A549 (cell line): ENCODE data around the gene ENHO. TPM values are rescaled to one million over a fixed set of nuclear protein-coding genes. Genes with fewer than 3 reads are reported as not detected.

Experiments
- ATAC-seq, 2 experiments: fragments of 200-7000 bp in 1 of 2; fragments of >200 bp in 1 of 2; cut with Nextera tagmentation in 1 of 2; cut with Tn5 transposase in 1 of 2; 3 replicates each; pipeline versions ENCODE4 v1.8.0 to v1.9.1; 2018 to 2020; ENCODE audit warnings: mild to moderate bottlenecking in 1 of 2, moderate library complexity in 1 of 2
- CTCF ChIA-PET: fragments of 300-600 bp; sonication (Branson Sonifier 250); formaldehyde crosslinking; extraction: SDS; loops from one replicate; lab custom pipeline; 2021; ENCODE audit warnings: antibody characterized with exemption, inconsistent platforms; lab: Yijun Ruan, JAX
- POLR2A ChIA-PET: fragments of 350-600 bp; formaldehyde crosslinking; extraction: SDS; loops from one replicate; lab custom pipeline; 2021; ENCODE audit warnings: antibody characterized with exemption, inconsistent platforms; lab: Yijun Ruan, JAX
- DNase-seq, 2 experiments: peaks; one replicate each; pipeline versions ENCODE4 v3.0.0 to v3.0.0-alpha.2; 2011 to 2016; ENCODE audit warnings: low read depth in 1 of 2, low spot score in 1 of 2
- FAIRE-seq: peaks from 2 replicates; lab custom pipeline; 2011; peaks lifted over from hg19 to GRCh38; lab: Jason Lieb, UNC
- H3K27ac ChIP-seq, 2 experiments: fragments of >200 bp; sonication (Bioruptor Twin); formaldehyde crosslinking; 3 replicates each; pipeline ENCODE4 v1.5.1; 2016 to 2017
- H3K4me1 ChIP-seq: fragments of >200 bp; sonication (Bioruptor Twin); formaldehyde crosslinking; 3 replicates; pipeline ENCODE4 v1.6.1; 2016
- H3K4me2 ChIP-seq: fragments of >200 bp; sonication (Bioruptor Twin); formaldehyde crosslinking; 3 replicates; pipeline ENCODE4 v1.6.1; 2016
- H3K4me3 ChIP-seq: fragments of >200 bp; sonication (Bioruptor Twin); formaldehyde crosslinking; 3 replicates; pipeline ENCODE4 v1.5.1; 2016
- H3K9me3 ChIP-seq: fragments of >200 bp; sonication (Bioruptor Twin); formaldehyde crosslinking; 3 replicates; pipeline ENCODE4 v1.6.1; 2016
- BCL3 ChIP-seq: fragments of >200 bp; sonication (Bioruptor Twin); formaldehyde crosslinking; IDR thresholded peaks from 3 replicates; pipeline ENCODE4 v1.6.1; 2016
- BHLHE40 ChIP-seq: IDR thresholded peaks from 2 replicates; pipeline ENCODE4 v1.6.1; 2012; ENCODE audit warnings: low read depth, low read length, inconsistent platforms
- CEBPB ChIP-seq, 2 experiments: fragments of >200 bp in 1 of 2; sonication (Bioruptor Twin) in 1 of 2; formaldehyde crosslinking in 1 of 2; IDR thresholded peaks; 2 replicates each; pipeline ENCODE4 v1.6.1; 2012 to 2016
- CHD4 ChIP-seq: fragments of 200-600 bp; sonication (generic); IDR thresholded peaks from 2 replicates; pipeline ENCODE4 v1.6.1; 2016; ENCODE audit warnings: antibody characterized with exemption, mild to moderate bottlenecking, borderline replicate concordance
- E2F6 ChIP-seq: IDR thresholded peaks from 2 replicates; pipeline ENCODE4 v1.6.1; 2012; ENCODE audit warnings: low read depth, borderline replicate concordance
- ESRRA ChIP-seq: fragments of 150-350 bp; IDR thresholded peaks from 2 replicates; pipeline ENCODE4 v1.6.1; 2014; ENCODE audit warnings: mild to moderate bottlenecking, low read length, borderline replicate concordance
- FOSL2 ChIP-seq, 2 experiments: fragments of 450-650 bp in 1 of 2; fragments of >200 bp in 1 of 2; sonication (Bioruptor Twin) in 1 of 2; formaldehyde crosslinking; IDR thresholded peaks; 2 replicates each; pipeline versions ENCODE4 v1.5.0 to v1.6.1; 2016 to 2020; ENCODE audit warnings: mild to moderate bottlenecking in 1 of 2, moderate library complexity in 1 of 2
- FOXS1 ChIP-seq: fragments of 250-450 bp; sonication (Bioruptor Pico); IDR thresholded peaks from 2 replicates; pipeline ENCODE4 v1.5.0; 2020; ENCODE audit warnings: mild to moderate bottlenecking, moderate library complexity
- GATA3 ChIP-seq: IDR thresholded peaks from 2 replicates; pipeline ENCODE4 v1.6.1; 2012; ENCODE audit warnings: borderline replicate concordance
- HEYL ChIP-seq: fragments of 250-450 bp; sonication (Bioruptor Pico); IDR thresholded peaks from 2 replicates; pipeline ENCODE4 v1.8.0; 2021; ENCODE audit warnings: mild to moderate bottlenecking, moderate library complexity
- HOXA7 ChIP-seq: fragments of 250-450 bp; sonication (Bioruptor Pico); IDR thresholded peaks from 2 replicates; pipeline ENCODE4 v1.5.0; 2020; ENCODE audit warnings: mild to moderate bottlenecking, moderate library complexity
- JUN ChIP-seq, 2 experiments: fragments of >200 bp; sonication (Bioruptor Twin); formaldehyde crosslinking; IDR thresholded peaks; 2 replicates in 1 of 2; 3 replicates in 1 of 2; pipeline ENCODE4 v1.6.1; 2016 to 2017
- JUNB ChIP-seq: fragments of >200 bp; sonication (Bioruptor Twin); formaldehyde crosslinking; IDR thresholded peaks from 2 replicates; pipeline ENCODE4 v1.6.1; 2016
- KDM1A ChIP-seq: fragments of 200-600 bp; sonication (generic); IDR thresholded peaks from 2 replicates; pipeline ENCODE4 v1.6.1; 2016; ENCODE audit warnings: low read depth, mild to moderate bottlenecking
- MYC ChIP-seq: IDR thresholded peaks from 2 replicates; pipeline ENCODE4 v1.6.1; 2012; ENCODE audit warnings: mild to moderate bottlenecking, inconsistent platforms, low read length, improper control_type of control experiment, borderline replicate concordance
- NPAS2 ChIP-seq: fragments of 250-450 bp; sonication (Bioruptor Pico); IDR thresholded peaks from 2 replicates; pipeline ENCODE4 v1.8.0; 2022; ENCODE audit warnings: mild to moderate bottlenecking, moderate library complexity, borderline replicate concordance
- NR3C1 ChIP-seq: fragments of >200 bp; sonication (Bioruptor Twin); formaldehyde crosslinking; IDR thresholded peaks from 3 replicates; pipeline ENCODE4 v1.6.1; 2017
- PBX3 ChIP-seq: IDR thresholded peaks from 2 replicates; pipeline ENCODE4 v1.6.1; 2012
- POLR2A ChIP-seq: IDR thresholded peaks from 2 replicates; pipeline ENCODE4 v1.6.1; 2012; ENCODE audit warnings: mild to moderate bottlenecking, low read length
- POLR2AphosphoS2 ChIP-seq: conservative IDR thresholded peaks from 2 replicates; pipeline ENCODE4 v1.6.1; 2012; ENCODE audit warnings: low read length, improper control_type of control experiment, inconsistent platforms
- RCOR1 ChIP-seq: fragments of 150-350 bp; IDR thresholded peaks from 2 replicates; pipeline ENCODE4 v1.6.1; 2014; ENCODE audit warnings: antibody characterized with exemption, low read length, low read depth
- REST ChIP-seq: fragments of 200-600 bp; sonication (generic); IDR thresholded peaks from 2 replicates; pipeline ENCODE4 v1.6.1; 2016; ENCODE audit warnings: antibody characterized with exemption, mild to moderate bottlenecking, moderate library complexity
- SREBF2 ChIP-seq: fragments of 450-650 bp; IDR thresholded peaks from 2 replicates; pipeline ENCODE4 v1.6.1; 2014; ENCODE audit warnings: mild to moderate bottlenecking, moderate library complexity
- USF2 ChIP-seq: fragments of 450-650 bp; IDR thresholded peaks from 2 replicates; pipeline ENCODE4 v1.6.1; 2014; ENCODE audit warnings: antibody characterized with exemption
- ZC3H11A ChIP-seq: fragments of 450-650 bp; IDR thresholded peaks from 2 replicates; pipeline ENCODE4 v1.6.1; 2014; ENCODE audit warnings: antibody characterized with exemption, mild to moderate bottlenecking
- ZFP36 ChIP-seq: fragments of 450-650 bp; IDR thresholded peaks from 2 replicates; pipeline ENCODE4 v1.6.1; 2014; ENCODE audit warnings: borderline replicate concordance; ENCODE audit not compliant: partially characterized antibody
- WGBS: methylation state at CpG from one replicate; pipeline ENCODE4 v1.1.6; 2017; ENCODE audit errors: missing lambda C conversion rate; 5-methylcytosine and 5-hydroxymethylcytosine counted together
- polyA plus RNA-seq, 4 experiments: library from polyadenylated mRNA; depleted of rRNA in 3 of 4; stranded (reverse); fragments of >200 nt; fragmentation: RNase III in 1 of 4; extraction: RNeasy Plus Mini Kit Qiagen cat#74134 plus additional on column Dnase treatment in 1 of 4; gene quantifications; 2 replicates in 3 of 4; 3 replicates in 1 of 4; pipeline ENCODE4 v1.2.3, GENCODE V29; 2011 to 2017

The ENHO gene
- polyA plus RNA-seq, 2 of the 4 experiments (the other 2 are of a cell fraction) = 0.28 to 1.7 TPM

GRCh38 chr9:34521406-34522045 lies 1.3 kb downstream of the ENHO start:
- WGBS = 87% methylated on average over 11 of the region's 11 CpGs
- POLR2A ChIA-PET = no interaction called here
- TF ChIP-seq MYC = no peak
- TF ChIP-seq HOXA7 (CRISPR knock-in tag) = no peak
- no peak for TF ChIP-seq FOSL2 (IDR thresholded peaks at IDR 0.05)
- no peak for TF ChIP-seq FOSL2 (CRISPR knock-in tag; IDR thresholded peaks at IDR 0.05)
- no peak for TF ChIP-seq POLR2AphosphoS2
- TF ChIP-seq ZC3H11A = no peak
- TF ChIP-seq E2F6 = no peak
- TF ChIP-seq PBX3 = no peak
- TF ChIP-seq NPAS2 (CRISPR knock-in tag) = no peak
- TF ChIP-seq BCL3 = no peak
- no peak for TF ChIP-seq CHD4
- TF ChIP-seq FOXS1 = no peak
- no peak for TF ChIP-seq RCOR1
- TF ChIP-seq ESRRA = no peak
- no peak for TF ChIP-seq HEYL (CRISPR knock-in tag)
- no peak for TF ChIP-seq ZFP36
- no peak for TF ChIP-seq POLR2A
- TF ChIP-seq, all 56 proteins: peak for 0
- CTCF ChIA-PET = interaction anchor here (1.0 to 13.5 kb wide), 8 partner anchors 10 to 83 kb away, joined by 3 to 114 read pairs (median 8); no protein-coding TSS in a partner anchor
- Histone ChIP-seq H3K9me3 (no peaks in the 10 kb centered on the region), H3K27ac (no peak overlapping the region), H3K4me2 (no peak overlapping the region), H3K4me1 (peaks cover 8% of the 10 kb centered on the region; the same call in 2 of the 3 replicates), H3K4me3 (no peak overlapping the region)
- DNase-seq (no peak), ATAC-seq (no peak), FAIRE-seq (no peak)

- Histone ChIP-seq H3K27ac (no peak overlapping the region), H3K4me3 (no peak overlapping the region), H3K9me3 (no peaks in the 10 kb centered on the region), H3K4me1 (peaks cover 8% of the 10 kb centered on the region; the same call in 2 of the 3 replicates), H3K4me2 (no peak overlapping the region)
- no peak for DNase-seq
- POLR2A ChIA-PET = no interaction called here
- TF ChIP-seq SREBF2 (no peak), CEBPB (IDR thresholded peaks at IDR 0.05) (peak; percentile 45 to 68; a peak in 3 of 4 replicates)
- no peak for FAIRE-seq
- CTCF ChIA-PET = interaction anchor here (1.0 to 13.5 kb wide), 7 partner anchors 9 to 83 kb away, joined by 3 to 114 read pairs (median 12); no protein-coding TSS in a partner anchor
- 74% methylated on average over 4 of the region's 6 CpGs for WGBS
- ATAC-seq = no peak
Observed at GRCh38 chr9:34520505-34521385, 2.0 kb downstream of the ENHO start.

- no peak overlapping the region for H3K4me2 ChIP-seq
- ChIA-PET POLR2A (no interaction called here), CTCF (interaction anchor here (1.0 to 13.5 kb wide), 7 partner anchors 18 to 116 kb away, joined by 3 to 114 read pairs (median 12); no protein-coding TSS in a partner anchor)
- no peak overlapping the region for H3K27ac ChIP-seq
- 50% methylated on average over 6 of the region's 6 CpGs for WGBS
- DNase-seq (no peak), ATAC-seq (no peak), FAIRE-seq (no peak)
- no peaks in the 10 kb centered on the region for H3K9me3 ChIP-seq
- no peak overlapping the region for H3K4me3 ChIP-seq
- peaks cover 8% of the 10 kb centered on the region; the same call in 2 of the 3 replicates for H3K4me1 ChIP-seq
- no peak for TF ChIP-seq MYC
- no peak for TF ChIP-seq KDM1A
- TF ChIP-seq BHLHE40 = no peak
- TF ChIP-seq USF2 = no peak
- no peak for TF ChIP-seq JUNB
- TF ChIP-seq JUN (IDR thresholded peaks at IDR 0.05) = no peak
- TF ChIP-seq GATA3 = no peak
- no peak for TF ChIP-seq REST
- TF ChIP-seq NR3C1 = no peak
Observed at GRCh38 chr9:34520096-34520495, 2.7 kb downstream of the ENHO start.
